ENCODE results near the gene USF1. TPM values are rescaled to one million over a fixed set of nuclear protein-coding genes. Genes with fewer than 3 reads are reported as not detected.

Gene USF1
- total RNA-seq, 1 donor from 2014 or later = 158 TPM

DNA sequence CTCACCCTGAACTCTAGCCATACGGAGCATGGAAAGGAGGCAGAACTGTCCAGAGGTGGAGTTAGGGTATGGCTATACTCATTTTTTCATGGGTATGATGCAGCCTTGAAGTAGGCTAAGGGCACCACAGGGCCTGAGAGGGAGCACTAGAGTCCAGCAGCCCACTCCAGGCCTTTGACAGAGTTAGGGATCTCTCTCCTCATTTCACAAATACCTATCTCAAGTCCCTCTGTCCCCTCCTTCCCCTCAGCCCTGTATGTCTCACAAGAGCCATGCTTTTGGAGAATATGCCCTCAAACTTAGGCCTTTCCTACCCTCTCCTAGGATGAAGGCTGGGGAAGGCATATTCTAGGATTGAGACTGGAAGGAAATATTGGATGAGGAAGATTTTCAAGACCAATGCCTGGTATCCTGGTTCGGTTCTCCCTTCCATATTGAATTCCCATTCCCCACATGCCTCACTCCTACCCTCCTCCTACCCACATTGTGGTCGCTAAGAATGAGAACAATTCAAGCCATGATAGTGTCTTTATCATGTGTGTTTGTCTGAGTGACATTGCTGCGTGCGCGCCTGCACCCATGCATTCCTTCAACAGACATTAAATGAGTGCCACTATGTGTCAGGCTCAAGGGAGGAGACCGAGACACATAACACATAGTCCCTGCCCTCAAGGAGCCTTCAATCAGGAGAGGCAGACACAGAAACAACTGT lies 46.2 kb upstream of the USF1 start:
- no peak for DNase-seq
- no peak overlapping the region for H3K4me3 Mint-ChIP-seq (ENCODE audit: unreplicated experiment)
- no peaks in the 10 kb centered on the region for H3K36me3 Mint-ChIP-seq (ENCODE audit: unreplicated experiment)
- peaks cover under 1% of the 10 kb centered on the region for H3K4me1 Mint-ChIP-seq (ENCODE audit: low read depth, unreplicated experiment)
- peaks cover 2% of the 10 kb centered on the region for H3K9me3 Mint-ChIP-seq (ENCODE audit: unreplicated experiment)
- H3K27me3 Mint-ChIP-seq (ENCODE audit: unreplicated experiment) = peaks cover 11% of the 10 kb centered on the region
- TF ChIP-seq, protein P1, sequence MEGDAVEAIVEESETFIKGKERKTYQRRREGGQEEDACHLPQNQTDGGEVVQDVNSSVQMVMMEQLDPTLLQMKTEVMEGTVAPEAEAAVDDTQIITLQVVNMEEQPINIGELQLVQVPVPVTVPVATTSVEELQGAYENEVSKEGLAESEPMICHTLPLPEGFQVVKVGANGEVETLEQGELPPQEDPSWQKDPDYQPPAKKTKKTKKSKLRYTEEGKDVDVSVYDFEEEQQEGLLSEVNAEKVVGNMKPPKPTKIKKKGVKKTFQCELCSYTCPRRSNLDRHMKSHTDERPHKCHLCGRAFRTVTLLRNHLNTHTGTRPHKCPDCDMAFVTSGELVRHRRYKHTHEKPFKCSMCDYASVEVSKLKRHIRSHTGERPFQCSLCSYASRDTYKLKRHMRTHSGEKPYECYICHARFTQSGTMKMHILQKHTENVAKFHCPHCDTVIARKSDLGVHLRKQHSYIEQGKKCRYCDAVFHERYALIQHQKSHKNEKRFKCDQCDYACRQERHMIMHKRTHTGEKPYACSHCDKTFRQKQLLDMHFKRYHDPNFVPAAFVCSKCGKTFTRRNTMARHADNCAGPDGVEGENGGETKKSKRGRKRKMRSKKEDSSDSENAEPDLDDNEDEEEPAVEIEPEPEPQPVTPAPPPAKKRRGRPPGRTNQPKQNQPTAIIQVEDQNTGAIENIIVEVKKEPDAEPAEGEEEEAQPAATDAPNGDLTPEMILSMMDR (IDR thresholded peaks at IDR 0.05; ENCODE audit: partially characterized antibody, unreplicated experiment) = no peak
- H3K27ac Mint-ChIP-seq (ENCODE audit: unreplicated experiment) = no peak overlapping the region

DNA sequence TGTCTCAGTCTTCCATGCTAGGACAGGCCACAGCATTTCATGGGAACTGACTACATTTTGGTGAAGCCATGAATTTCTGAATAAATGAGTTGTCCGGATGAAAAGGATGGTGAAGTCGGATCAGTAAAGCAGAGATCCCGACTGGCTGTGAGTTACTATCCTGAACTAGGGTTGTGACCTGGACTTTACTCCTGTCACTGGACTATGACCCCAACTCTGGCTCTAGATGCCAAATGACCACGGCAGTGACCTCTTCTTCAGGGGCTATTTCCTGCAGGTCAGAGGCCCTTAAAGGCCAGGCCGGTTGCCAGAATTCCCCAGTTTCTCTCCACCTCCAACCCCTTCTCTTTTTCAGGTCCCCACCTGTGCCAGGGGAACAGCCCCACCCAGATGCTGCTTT lies 45.3 kb upstream of the USF1 start:
- TF ChIP-seq, protein P1 (IDR thresholded peaks at IDR 0.05; ENCODE audit: partially characterized antibody, unreplicated experiment) = no peak
- Mint-ChIP-seq H3K36me3 (ENCODE audit: unreplicated experiment) (no peaks in the 10 kb centered on the region), H3K4me1 (ENCODE audit: low read depth, unreplicated experiment) (no peaks in the 10 kb centered on the region), H3K27me3 (ENCODE audit: unreplicated experiment) (peaks cover 10% of the 10 kb centered on the region), H3K4me3 (ENCODE audit: unreplicated experiment) (no peak overlapping the region), H3K27ac (ENCODE audit: unreplicated experiment) (no peak overlapping the region), H3K9me3 (ENCODE audit: unreplicated experiment) (peaks cover 3% of the 10 kb centered on the region)
- no peak for DNase-seq

DNA sequence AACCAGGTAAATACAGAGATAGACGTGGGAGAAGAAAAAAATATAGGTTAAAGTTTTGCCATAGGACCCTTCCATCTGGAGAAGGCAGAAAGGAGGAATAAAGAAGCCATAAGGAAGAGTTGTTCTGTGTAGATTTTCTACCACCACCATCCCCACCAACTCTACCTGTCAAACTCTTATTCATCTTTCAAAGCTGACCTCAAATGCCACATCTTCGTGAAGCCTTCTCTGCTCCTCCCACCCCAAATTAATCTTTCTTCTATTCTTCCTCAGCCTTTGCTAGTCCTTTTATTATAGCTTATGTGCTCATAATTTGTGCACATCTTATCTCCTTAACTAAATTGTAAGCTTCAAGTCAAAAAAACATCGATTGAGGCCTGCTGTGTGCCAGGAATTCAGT lies 44.8 kb upstream of the USF1 start:
- Mint-ChIP-seq H3K4me1 (ENCODE audit: low read depth, unreplicated experiment) (no peaks in the 10 kb centered on the region), H3K27me3 (ENCODE audit: unreplicated experiment) (peaks cover 11% of the 10 kb centered on the region), H3K36me3 (ENCODE audit: unreplicated experiment) (no peaks in the 10 kb centered on the region), H3K4me3 (ENCODE audit: unreplicated experiment) (no peak overlapping the region), H3K9me3 (ENCODE audit: unreplicated experiment) (peaks cover 3% of the 10 kb centered on the region), H3K27ac (ENCODE audit: unreplicated experiment) (no peak overlapping the region)
- TF ChIP-seq, protein P1 (IDR thresholded peaks at IDR 0.05; ENCODE audit: partially characterized antibody, unreplicated experiment) = no peak
- no peak for DNase-seq

DNA sequence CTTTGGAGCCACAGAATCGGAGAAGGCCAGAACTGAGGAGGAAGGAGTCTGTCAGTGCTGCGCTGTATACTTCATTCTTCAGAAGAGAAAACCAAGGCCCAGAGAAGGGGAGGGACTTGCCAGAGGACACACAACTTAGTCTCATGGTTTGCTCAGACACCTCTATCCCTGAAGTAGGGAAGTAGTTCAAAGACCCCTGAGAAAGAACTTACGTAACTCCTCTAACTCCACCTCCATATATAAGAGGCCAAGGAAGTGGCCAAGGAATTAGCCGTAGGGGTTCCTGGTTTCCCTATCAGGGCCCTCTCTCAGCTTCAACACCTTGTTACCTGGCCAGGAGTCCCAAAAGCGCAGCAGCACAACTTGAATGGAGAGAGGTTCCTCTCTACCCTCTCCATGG lies 44.2 kb upstream of the USF1 start:
- no peak for DNase-seq
- TF ChIP-seq, protein P1 (IDR thresholded peaks at IDR 0.05; ENCODE audit: partially characterized antibody, unreplicated experiment) = no peak
- Mint-ChIP-seq H3K36me3 (ENCODE audit: unreplicated experiment) (no peaks in the 10 kb centered on the region), H3K9me3 (ENCODE audit: unreplicated experiment) (peaks cover 3% of the 10 kb centered on the region), H3K27me3 (ENCODE audit: unreplicated experiment) (peaks cover 8% of the 10 kb centered on the region), H3K4me1 (ENCODE audit: low read depth, unreplicated experiment) (no peaks in the 10 kb centered on the region), H3K27ac (ENCODE audit: unreplicated experiment) (no peak overlapping the region), H3K4me3 (ENCODE audit: unreplicated experiment) (no peak overlapping the region)

DNA sequence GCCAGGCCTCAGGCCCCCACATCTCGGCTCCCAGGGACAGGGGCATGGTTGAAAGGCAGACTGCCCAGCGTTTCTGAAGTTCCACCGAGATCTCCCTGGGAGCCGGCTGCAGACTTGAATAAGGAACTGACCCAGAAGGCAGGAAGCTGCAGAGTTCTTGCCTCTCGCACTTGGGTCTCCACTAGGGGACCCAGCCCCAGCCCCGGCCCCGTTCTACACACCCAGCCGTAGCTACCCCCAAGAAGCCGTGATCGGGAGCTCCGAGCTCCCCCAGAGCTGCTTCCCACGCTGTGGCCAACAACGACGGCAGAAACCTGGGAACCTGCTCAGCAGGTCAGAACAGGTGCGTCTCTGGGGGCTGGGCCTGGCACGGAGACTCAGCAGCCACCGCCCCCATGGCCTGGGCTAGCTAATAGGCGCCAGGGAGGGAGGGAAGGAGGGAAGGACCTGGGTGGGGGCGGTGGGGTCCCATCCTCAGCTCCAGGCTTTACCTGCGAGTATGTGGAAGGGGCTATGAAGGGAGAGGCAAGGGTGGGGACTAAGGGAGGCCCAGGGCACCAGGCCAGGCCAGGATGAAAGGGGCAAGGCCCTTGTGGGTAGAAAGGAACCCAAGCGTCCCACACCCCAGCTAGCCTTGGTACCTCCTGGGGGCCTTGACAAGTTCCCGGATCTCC lies 43.6 kb upstream of the USF1 start, which contains the start of gene NECTIN4:
Gene NECTIN4, minus strand, starts transcription at position 308 of the 674 bp plus-strand sequence. Its CDS starts 262 bp downstream, at position 46.
- no peak within 1 kb of the TSS for H3K27ac Mint-ChIP-seq (ENCODE audit: unreplicated experiment)
- no peak for DNase-seq
- H3K36me3 Mint-ChIP-seq (ENCODE audit: unreplicated experiment) = no peaks in the 10 kb centered on the region
- no peak within 1 kb of the TSS for H3K4me3 Mint-ChIP-seq (ENCODE audit: unreplicated experiment)
- TF ChIP-seq, protein P1 (IDR thresholded peaks at IDR 0.05; ENCODE audit: partially characterized antibody, unreplicated experiment) = no peak
- peaks cover 7% of the 10 kb centered on the region for H3K27me3 Mint-ChIP-seq (ENCODE audit: unreplicated experiment)
- peaks cover 3% of the 10 kb centered on the region for H3K9me3 Mint-ChIP-seq (ENCODE audit: unreplicated experiment)
- H3K4me1 Mint-ChIP-seq (ENCODE audit: low read depth, unreplicated experiment) = no peaks in the 10 kb centered on the region

Measured in glutamatergic neuron (in vitro differentiated cells).